Liver (tissue), 9 donors: Measurements from ENCODE around the gene SEC61G. TPM values are rescaled to one million over a fixed set of nuclear protein-coding genes. Genes with fewer than 3 reads are reported as not detected.

ENCODE experiments used
- DNase-seq: peaks from one replicate; pipeline ENCODE4 v3.0.0-alpha.2; 2017; ENCODE audit warnings: low spot score
- H3K27ac ChIP-seq, 2 donors: one replicate each; pipeline ENCODE4 v1.7.0; 2013; ENCODE audit warnings: inconsistent platforms in 2 of 2, low read length in 2 of 2, control low read depth in 1 of 2, low read depth in 1 of 2, mild to moderate bottlenecking in 1 of 2
- H3K27me3 ChIP-seq, 4 donors: one replicate each; pipeline versions ENCODE4 v1.6.1 to v1.7.0; 2013; ENCODE audit warnings: low read length in 3 of 4, inconsistent platforms in 1 of 4, mild to moderate bottlenecking in 1 of 4, moderate library complexity in 1 of 4; ENCODE audit not compliant: control insufficient read depth in 4 of 4, insufficient read depth in 4 of 4
- H3K36me3 ChIP-seq, 4 donors: one replicate each; pipeline versions ENCODE4 v1.6.1 to v1.7.0; 2013; ENCODE audit warnings: low read length in 3 of 4, mild to moderate bottlenecking in 3 of 4, low read depth in 1 of 4, moderate library complexity in 1 of 4; ENCODE audit not compliant: control insufficient read depth in 4 of 4, insufficient read depth in 3 of 4
- H3K4me1 ChIP-seq, 4 donors: one replicate each; pipeline versions ENCODE4 v1.6.1 to v1.7.0; 2013; ENCODE audit warnings: low read length in 3 of 4, mild to moderate bottlenecking in 3 of 4, moderate library complexity in 1 of 4; ENCODE audit not compliant: control insufficient read depth in 4 of 4, insufficient read depth in 4 of 4
- H3K4me3 ChIP-seq, 3 donors: one replicate each; pipeline versions ENCODE4 v1.6.1 to v1.7.0; 2013; ENCODE audit warnings: low read length in 3 of 3, control low read depth in 1 of 3, low read depth in 1 of 3, mild to moderate bottlenecking in 1 of 3
- H3K9ac ChIP-seq, 2 donors: one replicate each; pipeline ENCODE4 v1.7.0; 2013; ENCODE audit warnings: low read length in 2 of 2, mild to moderate bottlenecking in 2 of 2, moderate library complexity in 2 of 2, control low read depth in 1 of 2, low read depth in 1 of 2
- H3K9me3 ChIP-seq, 4 donors: one replicate each; pipeline versions ENCODE4 v1.6.1 to v1.7.0; 2013; ENCODE audit warnings: low read length in 3 of 4; ENCODE audit not compliant: control insufficient read depth in 4 of 4
- ATF3 ChIP-seq: IDR thresholded peaks from 2 replicates; pipeline ENCODE4 v1.6.1; 2016; ENCODE audit warnings: antibody characterized with exemption
- CTCF ChIP-seq: fragments of 150-350 bp; IDR thresholded peaks from 2 replicates; pipeline ENCODE4 v1.5.1; 2017; ENCODE audit warnings: improper control_type of control experiment, low read depth, low read length; ENCODE audit not compliant: missing input control
- EGR1 ChIP-seq, 2 donors: IDR thresholded peaks; 2 replicates each; pipeline ENCODE4 v1.6.1; 2016 to 2018; ENCODE audit warnings: antibody characterized with exemption in 2 of 2, low read depth in 2 of 2
- FOXA1 ChIP-seq: IDR thresholded peaks from 2 replicates; pipeline ENCODE4 v1.6.1; 2016; ENCODE audit warnings: antibody characterized with exemption
- FOXA2 ChIP-seq: IDR thresholded peaks from 2 replicates; pipeline ENCODE4 v1.6.1; 2016; ENCODE audit warnings: antibody characterized with exemption
- GABPA ChIP-seq, 2 donors: IDR thresholded peaks in 1 of 2; conservative IDR thresholded peaks in 1 of 2; 2 replicates each; pipeline ENCODE4 v1.6.1; 2016; ENCODE audit warnings: antibody characterized with exemption in 2 of 2, mild to moderate bottlenecking in 1 of 2, moderate library complexity in 1 of 2
- HNF4A ChIP-seq, 2 donors: conservative IDR thresholded peaks; 2 replicates each; pipeline ENCODE4 v1.6.1; 2016; ENCODE audit warnings: antibody characterized with exemption in 2 of 2, mild to moderate bottlenecking in 2 of 2
- HNF4G ChIP-seq: IDR thresholded peaks from 2 replicates; pipeline ENCODE4 v1.6.1; 2016; ENCODE audit warnings: antibody characterized with exemption
- JUND ChIP-seq, 2 donors: IDR thresholded peaks; 2 replicates each; pipeline ENCODE4 v1.6.1; 2016; ENCODE audit warnings: antibody characterized with exemption in 2 of 2
- NR2F2 ChIP-seq: IDR thresholded peaks from 2 replicates; pipeline ENCODE4 v1.6.1; 2016; ENCODE audit warnings: antibody characterized with exemption
- RAD21 ChIP-seq, 2 donors: IDR thresholded peaks; 2 replicates each; pipeline ENCODE4 v1.6.1; 2016; ENCODE audit warnings: antibody characterized with exemption in 2 of 2, mild to moderate bottlenecking in 2 of 2
- RXRA ChIP-seq, 2 donors: IDR thresholded peaks; 2 replicates each; pipeline ENCODE4 v1.6.1; 2017 to 2018; ENCODE audit warnings: antibody characterized with exemption in 2 of 2, mild to moderate bottlenecking in 1 of 2
- SP1 ChIP-seq: IDR thresholded peaks from 2 replicates; pipeline ENCODE4 v1.6.1; 2018; ENCODE audit warnings: antibody characterized with exemption, mild to moderate bottlenecking
- YY1 ChIP-seq: IDR thresholded peaks from 2 replicates; pipeline ENCODE4 v1.6.1; 2016; ENCODE audit warnings: antibody characterized with exemption, mild to moderate bottlenecking
- WGBS: extraction: QIAGEN DNeasy Blood & Tissue Kit; methylation state at CpG from one replicate; pipeline ENCODE4 v1.1.7; 2013; 5-methylcytosine and 5-hydroxymethylcytosine counted together
- polyA plus RNA-seq, 2 donors: library from polyadenylated mRNA; stranded (reverse) in 1 of 2; unstranded in 1 of 2; fragments of 200-250 nt in 1 of 2; fragments of >200 nt in 1 of 2; fragmentation: Nextera tagmentation in 1 of 2; extraction: Ambion mirVana in 1 of 2; gene quantifications; one replicate each; pipeline versions ENCODE4 v1.2.1 to v1.2.3, GENCODE V29; 2013 to 2015
- total RNA-seq, 2 donors: library from RNA; depleted of rRNA; stranded (reverse); fragments of >200 nt; gene quantifications; one replicate each; pipeline ENCODE4 v1.2.3, GENCODE V29; 2014
- TF ChIP-seq, protein P1 (sequence below): IDR thresholded peaks from 2 replicates; pipeline ENCODE4 v1.6.1; 2016; ENCODE audit warnings: antibody characterized with exemption, mild to moderate bottlenecking
- donor health status: healthy.
- donor health status: healthy.
- donor health status: healthy.
- donor health status: healthy.
- donor health status: healthy.

The SEC61G gene
- total and polyA plus RNA-seq, 4 donors, result 57.0 to 329 (median 227) TPM

- Histone ChIP-seq H3K9ac (no peak overlapping the region), H3K27ac (no peak overlapping the region), H3K9me3 (no peaks in the 10 kb centered on the region), H3K36me3 (no peaks in the 10 kb centered on the region), H3K4me1 (no peaks in the 10 kb centered on the region), H3K27me3 (no peaks in the 10 kb centered on the region), H3K4me3 (no peak overlapping the region)
- DNase-seq, result no peak
- WGBS, result 91% methylated on average over 8 of the region's 8 CpGs
- TF ChIP-seq JUND (IDR thresholded peaks at IDR 0.05), result no peak
- no peak for TF ChIP-seq YY1
- TF ChIP-seq, protein P1, sequence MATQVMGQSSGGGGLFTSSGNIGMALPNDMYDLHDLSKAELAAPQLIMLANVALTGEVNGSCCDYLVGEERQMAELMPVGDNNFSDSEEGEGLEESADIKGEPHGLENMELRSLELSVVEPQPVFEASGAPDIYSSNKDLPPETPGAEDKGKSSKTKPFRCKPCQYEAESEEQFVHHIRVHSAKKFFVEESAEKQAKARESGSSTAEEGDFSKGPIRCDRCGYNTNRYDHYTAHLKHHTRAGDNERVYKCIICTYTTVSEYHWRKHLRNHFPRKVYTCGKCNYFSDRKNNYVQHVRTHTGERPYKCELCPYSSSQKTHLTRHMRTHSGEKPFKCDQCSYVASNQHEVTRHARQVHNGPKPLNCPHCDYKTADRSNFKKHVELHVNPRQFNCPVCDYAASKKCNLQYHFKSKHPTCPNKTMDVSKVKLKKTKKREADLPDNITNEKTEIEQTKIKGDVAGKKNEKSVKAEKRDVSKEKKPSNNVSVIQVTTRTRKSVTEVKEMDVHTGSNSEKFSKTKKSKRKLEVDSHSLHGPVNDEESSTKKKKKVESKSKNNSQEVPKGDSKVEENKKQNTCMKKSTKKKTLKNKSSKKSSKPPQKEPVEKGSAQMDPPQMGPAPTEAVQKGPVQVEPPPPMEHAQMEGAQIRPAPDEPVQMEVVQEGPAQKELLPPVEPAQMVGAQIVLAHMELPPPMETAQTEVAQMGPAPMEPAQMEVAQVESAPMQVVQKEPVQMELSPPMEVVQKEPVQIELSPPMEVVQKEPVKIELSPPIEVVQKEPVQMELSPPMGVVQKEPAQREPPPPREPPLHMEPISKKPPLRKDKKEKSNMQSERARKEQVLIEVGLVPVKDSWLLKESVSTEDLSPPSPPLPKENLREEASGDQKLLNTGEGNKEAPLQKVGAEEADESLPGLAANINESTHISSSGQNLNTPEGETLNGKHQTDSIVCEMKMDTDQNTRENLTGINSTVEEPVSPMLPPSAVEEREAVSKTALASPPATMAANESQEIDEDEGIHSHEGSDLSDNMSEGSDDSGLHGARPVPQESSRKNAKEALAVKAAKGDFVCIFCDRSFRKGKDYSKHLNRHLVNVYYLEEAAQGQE, result no peak
- no peak for TF ChIP-seq NR2F2
- no peak for TF ChIP-seq EGR1 (IDR thresholded peaks at IDR 0.05; ENCODE audit: low read depth in 2 of 2)
- no peak for TF ChIP-seq RXRA (IDR thresholded peaks at IDR 0.05)
- TF ChIP-seq FOXA2, result no peak
- TF ChIP-seq HNF4A (conservative IDR thresholded peaks at IDR 0.05), result no peak
- TF ChIP-seq FOXA1, result no peak
- TF ChIP-seq ATF3, result no peak
- TF ChIP-seq RAD21 (IDR thresholded peaks at IDR 0.05), result no peak
Observed at GRCh38 chr7:54782829-54783228, 23.8 kb upstream of the SEC61G start.

GRCh38 chr7:54782314-54782713 is 23.3 kb upstream of the SEC61G start:
- Histone ChIP-seq H3K27ac (no peak overlapping the region), H3K4me3 (no peak overlapping the region), H3K36me3 (no peaks in the 10 kb centered on the region), H3K4me1 (no peaks in the 10 kb centered on the region), H3K27me3 (no peaks in the 10 kb centered on the region), H3K9ac (no peak overlapping the region), H3K9me3 (no peaks in the 10 kb centered on the region)
- 93% methylated on average over 10 of the region's 10 CpGs for WGBS
- TF ChIP-seq HNF4G (no peak), FOXA2 (no peak), RXRA (IDR thresholded peaks at IDR 0.05) (no peak), SP1 (no peak), YY1 (no peak), GABPA (IDR thresholded peaks at IDR 0.05 in 1 of 2, conservative IDR thresholded peaks at IDR 0.05 in 1 of 2) (no peak), NR2F2 (no peak), CTCF (no peak)
- DNase-seq, result no peak
